Measurements from ENCODE around the gene RAC3.

RAC3 gene

GRCh38 chr17:82020572-82021106 is 10.8 kb upstream of the RAC3 start:
- no peak for TF ChIP-seq CTCF (IDR thresholded peaks at IDR 0.05; ENCODE audit: low read depth, low read length)
- no peak overlapping the region for H3K4me3 ChIP-seq (ENCODE audit: low read depth, low read length)
- in situ Hi-C loops (cut with HindIII; ENCODE audit: low sequenced_read_pairs) = no loop called here
- no peak for DNase-seq (ENCODE audit: low read depth, low spot score)

- peak; percentile 83 for TF ChIP-seq CTCF (IDR thresholded peaks at IDR 0.05; ENCODE audit: low read depth, low read length)
- peak overlapping the region; percentile 70 for H3K4me3 ChIP-seq (ENCODE audit: low read depth, low read length)
- DNase-seq (ENCODE audit: low read depth, low spot score) = peak; percentile 65
- in situ Hi-C loops (cut with HindIII; ENCODE audit: low sequenced_read_pairs) = no loop called here
Observed at GRCh38 chr17:82021107-82021899, 10.2 kb upstream of the RAC3 start.

GRCh38 chr17:82021900-82022309 is 9.6 kb upstream of the RAC3 start:
- DNase-seq (ENCODE audit: low read depth, low spot score) = no peak
- no peak for TF ChIP-seq CTCF (IDR thresholded peaks at IDR 0.05; ENCODE audit: low read depth, low read length)
- in situ Hi-C loops (cut with HindIII; ENCODE audit: low sequenced_read_pairs) = no loop called here
- H3K4me3 ChIP-seq (ENCODE audit: low read depth, low read length) = peak overlapping the region; percentile 70

- H3K4me3 ChIP-seq (ENCODE audit: low read depth, low read length) = peak within 1 kb of the TSS; percentile 70
- TF ChIP-seq CTCF (IDR thresholded peaks at IDR 0.05; ENCODE audit: low read depth, low read length) = no peak
- DNase-seq (ENCODE audit: low read depth, low spot score) = no peak
- in situ Hi-C loops (cut with HindIII; ENCODE audit: low sequenced_read_pairs) = no loop called here
Observed at GRCh38 chr17:82022310-82022980, 9.0 kb upstream of the RAC3 start, which contains the start of gene CENPX. Gene CENPX (minus strand): TSS chr17:82022878. CDS start chr17:82022861, 17 bp downstream.

- no peak for TF ChIP-seq CTCF (IDR thresholded peaks at IDR 0.05; ENCODE audit: low read depth, low read length)
- peak; percentile 100 for DNase-seq (ENCODE audit: low read depth, low spot score)
- in situ Hi-C loops (cut with HindIII; ENCODE audit: low sequenced_read_pairs) = no loop called here
- peak within 1 kb of the TSS; percentile 70 for H3K4me3 ChIP-seq (ENCODE audit: low read depth, low read length)
Observed at GRCh38 chr17:82022981-82023446, 8.5 kb upstream of the RAC3 start, which contains the start of gene LRRC45. Gene LRRC45 (plus strand): TSS chr17:82023305. CDS start chr17:82023644, 339 bp downstream.

- no peak for TF ChIP-seq CTCF (IDR thresholded peaks at IDR 0.05; ENCODE audit: low read depth, low read length)
- in situ Hi-C loops (cut with HindIII; ENCODE audit: low sequenced_read_pairs) = no loop called here
- no peak for DNase-seq (ENCODE audit: low read depth, low spot score)
- peak overlapping the region; percentile 59 for H3K4me3 ChIP-seq (ENCODE audit: low read depth, low read length)
Observed at GRCh38 chr17:82023447-82024241, 7.8 kb upstream of the RAC3 start.
